DND-41 (cell line): ENCODE data around the gene PPP6R2.

Source experiments
- EZH2 ChIP-seq: IDR thresholded peaks from 3 replicates; pipeline ENCODE4 v1.6.1; 2012; ENCODE audit warnings: borderline replicate concordance, low read depth, mild to moderate bottlenecking, moderate library complexity, low read length, inconsistent platforms; ENCODE audit not compliant: severe bottlenecking
- TF ChIP-seq, protein P1 (sequence below): IDR thresholded peaks from 2 replicates; pipeline ENCODE4 v1.5.1; 2012; ENCODE audit warnings: borderline replicate concordance, low read length, moderate library complexity, mild to moderate bottlenecking; ENCODE audit not compliant: poor library complexity, severe bottlenecking; ENCODE audit errors: extremely low read depth

- TF ChIP-seq, protein P1, sequence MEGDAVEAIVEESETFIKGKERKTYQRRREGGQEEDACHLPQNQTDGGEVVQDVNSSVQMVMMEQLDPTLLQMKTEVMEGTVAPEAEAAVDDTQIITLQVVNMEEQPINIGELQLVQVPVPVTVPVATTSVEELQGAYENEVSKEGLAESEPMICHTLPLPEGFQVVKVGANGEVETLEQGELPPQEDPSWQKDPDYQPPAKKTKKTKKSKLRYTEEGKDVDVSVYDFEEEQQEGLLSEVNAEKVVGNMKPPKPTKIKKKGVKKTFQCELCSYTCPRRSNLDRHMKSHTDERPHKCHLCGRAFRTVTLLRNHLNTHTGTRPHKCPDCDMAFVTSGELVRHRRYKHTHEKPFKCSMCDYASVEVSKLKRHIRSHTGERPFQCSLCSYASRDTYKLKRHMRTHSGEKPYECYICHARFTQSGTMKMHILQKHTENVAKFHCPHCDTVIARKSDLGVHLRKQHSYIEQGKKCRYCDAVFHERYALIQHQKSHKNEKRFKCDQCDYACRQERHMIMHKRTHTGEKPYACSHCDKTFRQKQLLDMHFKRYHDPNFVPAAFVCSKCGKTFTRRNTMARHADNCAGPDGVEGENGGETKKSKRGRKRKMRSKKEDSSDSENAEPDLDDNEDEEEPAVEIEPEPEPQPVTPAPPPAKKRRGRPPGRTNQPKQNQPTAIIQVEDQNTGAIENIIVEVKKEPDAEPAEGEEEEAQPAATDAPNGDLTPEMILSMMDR: no peak
- TF ChIP-seq EZH2: no peak
Measured at GRCh38 chr22:50348058-50348457, 4.9 kb downstream of the PPP6R2 start.
